ENCODE measurements around the gene ADAMTS1. TPM values are rescaled to one million over a fixed set of nuclear protein-coding genes. Genes with fewer than 3 reads are reported as not detected.
A peak's percentile ranks its signal among the peaks of the same experiment; 100 is the strongest.

Gene ADAMTS1
- total and polyA plus RNA-seq, 4 donors, result 39.3 to 750 (median 324) TPM

GRCh38 chr21:26795412-26795805 lies 49.8 kb downstream of the ADAMTS1 start:
- Histone ChIP-seq H3K27ac (ENCODE audit: low read depth in 1 of 2, low read length in 2 of 2) (no peak overlapping the region), H3K36me3 (ENCODE audit: control insufficient read depth in 1 of 2, insufficient read depth in 2 of 2, low read length in 1 of 2) (no peaks in the 10 kb centered on the region), H3K4me1 (ENCODE audit: control insufficient read depth in 1 of 2, insufficient read depth in 2 of 2, low read length in 2 of 2) (peaks cover 0 to 3% of the 10 kb centered on the region in 2 donors), H3K9me3 (ENCODE audit: control insufficient read depth, low read length) (no peaks in the 10 kb centered on the region), H3K4me3 (ENCODE audit: low read length in 2 of 2) (no peak overlapping the region), H3K27me3 (ENCODE audit: control insufficient read depth in 1 of 2, insufficient read depth in 2 of 2, low read length in 1 of 2) (no peaks in the 10 kb centered on the region)
- DNase-seq, result no peak
- intact Hi-C loops (cut with DNase I), result loop anchor here in 1 of 2 donors (5.0 kb wide), 1 partner anchor 42 kb away; no protein-coding TSS in a partner anchor
- 86 to 90% methylated on average over 10 of the region's 10 CpGs for WGBS, 2 donors
- ATAC-seq (ENCODE audit: low FRiP score), result no peak

DNA sequence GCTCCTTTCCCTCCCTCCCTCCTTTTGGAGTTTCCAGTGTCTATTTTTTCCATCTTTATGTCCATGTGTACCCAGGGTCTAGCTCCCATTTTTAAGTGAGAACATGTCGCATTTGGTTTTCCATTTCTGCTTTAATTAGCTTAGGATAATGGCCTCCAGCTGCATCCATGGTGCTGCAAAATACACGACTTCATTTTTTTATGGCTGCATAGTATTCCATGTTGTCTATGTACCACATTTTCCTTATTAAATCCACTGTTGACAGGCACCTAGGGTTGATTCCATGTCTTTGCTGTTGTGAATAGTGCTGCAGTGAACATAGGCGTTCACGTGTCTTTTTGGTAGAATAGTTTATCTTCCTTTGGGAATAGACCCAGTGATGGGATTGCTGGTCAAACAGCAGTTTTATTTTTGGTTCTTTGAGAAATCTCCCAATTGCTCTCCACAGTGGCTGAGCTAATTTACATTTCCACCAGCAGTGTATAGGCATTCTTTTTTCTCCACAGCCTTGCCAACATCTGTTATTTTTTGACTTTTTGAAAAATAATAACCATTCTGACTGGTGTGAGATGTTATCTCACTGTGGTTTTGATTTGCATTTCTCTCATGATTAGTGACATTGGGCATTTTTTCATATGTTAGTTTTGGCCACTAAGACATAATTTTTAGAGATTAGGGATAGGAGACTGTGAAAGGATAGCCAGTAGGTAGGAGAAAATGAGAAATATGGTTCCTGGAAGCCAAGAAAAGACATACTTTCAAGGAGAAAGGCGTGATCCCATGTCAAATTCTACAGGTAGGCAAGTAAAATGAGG lies 50.4 kb downstream of the ADAMTS1 start:
- H3K4me3 ChIP-seq (ENCODE audit: low read length in 2 of 2), result no peak overlapping the region
- DNase-seq, result no peak
- no peak overlapping the region for H3K27ac ChIP-seq (ENCODE audit: low read depth in 1 of 2, low read length in 2 of 2)
- intact Hi-C loops (cut with DNase I), result loop anchor here in 1 of 2 donors (5.0 kb wide), 1 partner anchor 42 kb away; no protein-coding TSS in a partner anchor
- ATAC-seq (ENCODE audit: low FRiP score), result no peak
- H3K36me3 ChIP-seq (ENCODE audit: control insufficient read depth in 1 of 2, insufficient read depth in 2 of 2, low read length in 1 of 2), result no peaks in the 10 kb centered on the region
- WGBS, 2 donors, result 72 to 75% methylated on average over 5 of the region's 5 CpGs
- peaks cover 0 to 3% of the 10 kb centered on the region in 2 donors for H3K4me1 ChIP-seq (ENCODE audit: control insufficient read depth in 1 of 2, insufficient read depth in 2 of 2, low read length in 2 of 2)
- H3K27me3 ChIP-seq (ENCODE audit: control insufficient read depth in 1 of 2, insufficient read depth in 2 of 2, low read length in 1 of 2), result no peaks in the 10 kb centered on the region
- H3K9me3 ChIP-seq (ENCODE audit: control insufficient read depth, low read length), result no peaks in the 10 kb centered on the region

DNA sequence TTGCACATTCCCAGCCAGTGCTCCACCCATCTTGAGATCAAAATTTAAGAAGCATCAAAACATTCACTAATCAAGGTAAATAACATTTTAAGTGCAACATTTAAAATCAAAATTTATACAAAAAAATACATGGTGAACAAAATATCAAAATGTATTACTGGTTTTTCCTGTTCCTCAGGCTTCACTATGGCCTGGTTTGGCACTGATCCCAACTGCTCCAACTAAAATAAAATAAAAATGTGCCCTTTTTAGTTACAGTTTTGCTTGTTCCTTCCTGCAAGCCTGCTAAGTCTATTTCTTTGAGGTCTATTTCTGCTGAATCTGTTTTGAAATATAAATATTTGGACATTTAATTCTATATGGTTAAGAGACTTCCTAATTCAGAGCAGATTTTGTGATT lies 54.9 kb downstream of the ADAMTS1 start:
- Histone ChIP-seq H3K4me3 (ENCODE audit: low read length in 2 of 2) (no peak overlapping the region), H3K27me3 (ENCODE audit: control insufficient read depth in 1 of 2, insufficient read depth in 2 of 2, low read length in 1 of 2) (no peaks in the 10 kb centered on the region), H3K9me3 (ENCODE audit: control insufficient read depth, low read length) (no peaks in the 10 kb centered on the region), H3K36me3 (ENCODE audit: control insufficient read depth in 1 of 2, insufficient read depth in 2 of 2, low read length in 1 of 2) (no peaks in the 10 kb centered on the region), H3K4me1 (ENCODE audit: control insufficient read depth in 1 of 2, insufficient read depth in 2 of 2, low read length in 2 of 2) (peaks cover 0 to 9% of the 10 kb centered on the region in 2 donors), H3K27ac (ENCODE audit: low read depth in 1 of 2, low read length in 2 of 2) (peak overlapping the region in 1 of 2 donors; percentile 28)
- intact Hi-C loops (cut with DNase I), result no loop called here
- ATAC-seq (ENCODE audit: low FRiP score) (no peak), DNase-seq (no peak)

DNA sequence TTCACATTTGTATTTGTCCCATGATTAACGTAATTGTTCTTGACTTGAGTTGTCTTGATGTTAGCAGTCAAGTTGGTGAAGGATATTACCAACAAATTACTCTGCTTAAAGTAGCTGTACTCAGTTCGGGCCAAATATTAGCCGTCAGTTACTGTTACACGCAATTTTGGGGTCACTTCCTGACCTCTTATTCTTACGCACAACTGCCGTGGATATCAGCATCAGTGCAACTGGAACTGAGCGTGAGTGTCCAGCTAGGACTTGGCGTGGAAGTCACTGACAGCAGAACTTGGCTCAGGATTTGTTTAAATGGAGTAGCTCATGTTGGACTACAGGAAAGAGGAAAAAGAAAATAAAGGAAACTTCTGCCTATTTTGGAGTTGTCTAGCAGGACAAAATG lies 56.4 kb downstream of the ADAMTS1 start:
- intact Hi-C loops (cut with DNase I), result loop anchor here (10.0 kb wide), 2 partner anchors 1966 to 1986 kb away; no protein-coding TSS in a partner anchor
- Histone ChIP-seq H3K4me1 (ENCODE audit: control insufficient read depth in 1 of 2, insufficient read depth in 2 of 2, low read length in 2 of 2) (peaks cover 0 to 12% of the 10 kb centered on the region in 2 donors), H3K27ac (ENCODE audit: low read depth in 1 of 2, low read length in 2 of 2) (peak overlapping the region in 1 of 2 donors; percentile 71), H3K9me3 (ENCODE audit: control insufficient read depth, low read length) (no peaks in the 10 kb centered on the region), H3K4me3 (ENCODE audit: low read length in 2 of 2) (no peak overlapping the region), H3K27me3 (ENCODE audit: control insufficient read depth in 1 of 2, insufficient read depth in 2 of 2, low read length in 1 of 2) (no peaks in the 10 kb centered on the region), H3K36me3 (ENCODE audit: control insufficient read depth in 1 of 2, insufficient read depth in 2 of 2, low read length in 1 of 2) (no peaks in the 10 kb centered on the region)
- DNase-seq (peak in 1 of 2 donors; percentile 78), ATAC-seq (ENCODE audit: low FRiP score) (peak; percentile 85)
- 9 to 11% methylated on average over 8 of the region's 8 CpGs for WGBS, 2 donors

Other genes starting within 250 kb of the ADAMTS1 start
- gene ADAMTS5, start 121.7 kb upstream of the ADAMTS1 start, total RNA-seq, result 10 to 100 TPM; 14.5 to 20.4 TPM
- gene ADAMTS5, start 121.7 kb upstream of the ADAMTS1 start, polyA plus RNA-seq, result 1 to 10 TPM in 1 of 2 donors, under 1 TPM in 1; 0.38 to 1.7 TPM